HFF-Myc (cell line): ENCODE data around the gene PIGN.
A peak's percentile ranks its signal among the peaks of the same experiment; 100 is the strongest.
"Not testable (repeated sequence)": the region's sequence is repeated elsewhere in the genome, so short reads cannot be mapped to it uniquely, and the experiment has no call there.

Source experiments
- DNase-seq: peaks from one replicate; pipeline ENCODE4 v3.0.0-alpha.2; 2011; ENCODE audit warnings: low read depth; ENCODE audit errors: extremely low read depth
- H3K4me3 ChIP-seq: replicated peaks from 2 replicates; pipeline ENCODE4 v1.5.1; 2011; ENCODE audit warnings: low read depth, mild to moderate bottlenecking, control low read depth, low read length
- CTCF ChIP-seq: IDR thresholded peaks from 2 replicates; pipeline ENCODE4 v1.5.1; 2012; ENCODE audit warnings: mild to moderate bottlenecking, low read depth, low read length, control low read depth; ENCODE audit errors: missing control alignments

Gene PIGN

DNA sequence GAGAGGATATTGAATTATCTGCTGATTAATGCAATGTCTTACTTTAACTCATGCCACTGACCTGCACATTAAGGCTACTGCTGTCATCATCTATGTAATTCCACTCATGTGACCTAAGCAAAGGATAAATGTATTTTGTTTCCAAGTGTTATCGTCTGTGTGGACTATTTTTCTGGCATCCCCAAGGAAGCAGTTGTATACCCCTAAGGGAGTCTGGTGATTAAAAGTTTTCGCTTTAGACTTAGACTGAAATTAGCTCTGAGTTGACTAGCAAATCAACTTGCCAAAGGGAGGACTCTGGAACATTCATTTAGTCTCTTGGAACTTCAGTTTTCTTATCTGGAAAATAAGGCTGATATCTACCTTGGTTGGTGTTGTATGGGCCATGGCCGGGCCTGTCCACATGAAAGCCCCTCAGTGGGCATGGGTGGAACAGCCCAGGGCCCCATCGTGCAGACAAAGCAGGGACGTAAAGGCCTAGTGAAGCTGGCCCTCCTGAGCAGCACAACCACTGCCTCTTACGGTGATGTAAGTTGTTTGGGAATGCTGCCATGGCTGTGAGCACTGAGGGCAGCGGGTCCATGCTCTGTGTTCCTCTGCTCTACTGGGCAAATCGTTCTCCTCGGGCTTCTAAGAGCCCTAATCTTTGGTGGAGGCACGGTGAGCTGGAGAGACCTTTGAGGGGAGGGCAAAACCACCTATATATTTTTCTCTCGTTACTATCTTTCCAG, 149.7 kb downstream of the PIGN start:
- H3K4me3 ChIP-seq = no peak overlapping the region
- no peak for TF ChIP-seq CTCF
- no peak for DNase-seq

DNA sequence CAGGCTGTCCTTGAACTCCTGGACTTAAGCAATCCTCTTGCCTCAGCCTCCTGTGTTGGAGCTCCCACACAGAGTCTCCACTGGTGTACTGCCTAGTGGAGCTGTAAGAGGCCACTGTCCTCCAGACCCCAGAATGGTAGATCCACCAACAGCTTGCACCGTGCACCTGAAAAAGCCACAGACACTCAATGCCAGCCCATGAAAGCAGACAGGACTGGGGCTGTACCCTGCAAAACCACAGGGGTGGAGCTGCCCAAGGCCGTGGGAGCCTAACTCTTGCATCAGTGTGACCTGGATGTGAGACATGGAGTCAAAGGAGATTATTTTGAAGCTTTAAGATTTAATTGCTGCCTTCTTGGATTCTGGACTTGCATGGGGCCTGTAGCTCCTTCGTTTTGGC, 152.6 kb downstream of the PIGN start:
- H3K4me3 ChIP-seq, DNase-seq: not testable (repeated sequence)

DNA sequence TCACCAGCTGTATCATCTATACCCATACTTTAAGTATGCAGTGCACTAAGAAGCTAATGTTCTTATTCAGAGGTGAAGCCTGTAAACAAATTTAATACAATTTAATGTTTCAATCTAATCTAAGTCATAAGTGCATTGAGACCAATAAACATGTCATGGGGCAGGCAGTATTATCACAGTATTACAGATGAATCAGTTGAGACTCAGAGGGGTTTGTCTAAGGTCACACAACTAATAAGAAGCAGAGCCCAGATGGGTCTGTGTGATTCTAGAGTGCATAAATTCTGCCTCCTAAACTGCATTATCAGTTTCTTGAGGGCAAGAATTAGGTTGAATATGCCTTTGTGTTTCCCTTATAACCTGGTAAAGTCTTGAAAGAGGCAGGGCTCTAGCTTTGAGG, 153.1 kb downstream of the PIGN start:
- no peak overlapping the region for H3K4me3 ChIP-seq
- no peak for DNase-seq
- TF ChIP-seq CTCF = no peak

- no peak for DNase-seq
- no peak for TF ChIP-seq CTCF
- no peak overlapping the region for H3K4me3 ChIP-seq
These were observed 153.6 kb downstream of the PIGN start for GRCh38 chr18:62033207-62033606.

- DNase-seq = peak; percentile 50
- no peak for TF ChIP-seq CTCF
- no peak overlapping the region for H3K4me3 ChIP-seq
These were observed 156.5 kb downstream of the PIGN start for GRCh38 chr18:62030091-62030985.

DNA sequence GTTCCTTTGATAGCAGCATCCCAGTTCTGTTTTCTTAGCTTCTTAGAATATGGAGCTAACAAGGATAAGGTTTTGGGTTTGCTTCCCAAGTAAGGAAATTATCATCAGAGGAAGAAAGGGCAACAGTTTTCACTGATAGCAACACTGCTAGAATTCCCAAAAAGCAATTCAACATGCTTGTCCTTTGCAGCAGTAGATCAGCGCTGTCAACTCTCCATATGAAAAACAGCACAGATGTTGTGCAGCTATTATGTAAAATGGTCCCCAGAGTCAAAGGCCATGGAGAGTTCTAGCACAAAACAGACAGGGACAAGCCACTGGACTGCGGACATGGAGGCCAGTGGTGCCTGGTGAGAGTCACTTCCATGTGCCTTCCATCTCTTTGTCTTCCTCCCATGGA, 158.1 kb downstream of the PIGN start:
- TF ChIP-seq CTCF = no peak
- DNase-seq = no peak
- no peak overlapping the region for H3K4me3 ChIP-seq

DNA sequence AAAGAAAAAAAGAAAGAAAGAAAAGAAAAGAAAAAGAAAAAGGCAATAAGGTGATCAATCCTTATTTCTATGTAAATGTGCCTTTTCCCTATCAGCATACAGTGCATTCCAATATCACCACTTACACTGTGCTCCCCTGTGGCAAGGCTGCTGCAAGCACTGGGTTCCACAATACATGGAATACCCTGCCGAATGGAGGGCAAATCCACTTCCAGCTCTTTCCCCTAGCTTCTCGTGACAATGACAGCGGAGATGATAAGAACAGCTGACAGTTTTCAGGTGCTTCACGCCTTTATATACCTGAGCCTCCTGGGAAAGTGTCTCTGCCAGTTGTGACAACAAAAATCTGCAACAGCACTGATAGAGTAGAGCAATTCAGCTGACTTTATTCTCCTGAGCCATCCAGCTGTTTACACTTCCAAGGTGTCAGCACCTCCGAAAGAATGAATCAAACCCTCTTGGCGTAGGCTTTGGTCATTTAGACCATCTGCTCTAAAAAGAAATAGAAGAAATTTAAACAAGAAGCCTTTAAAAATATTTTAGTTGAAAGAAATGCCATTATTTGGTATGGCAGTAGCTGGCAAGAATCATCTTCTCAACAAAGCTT, 158.8 kb downstream of the PIGN start:
- TF ChIP-seq CTCF = no peak
- DNase-seq = no peak
- no peak overlapping the region for H3K4me3 ChIP-seq
